WTC11 (cell line): ENCODE measurements around the gene DCTPP1. TPM values are rescaled to one million over a fixed set of nuclear protein-coding genes. Genes with fewer than 3 reads are reported as not detected.

Experiments
- ATAC-seq: fragments of 200-7000 bp; cut with Tn5 transposase; 2 replicates; pipeline ENCODE4 v1.10.0; 2021; ENCODE audit warnings: mild to moderate bottlenecking, moderate library complexity
- CTCF ChIA-PET: fragments of 300-600 bp; sonication (Branson Sonifier 250); formaldehyde crosslinking; loops from one replicate; lab custom pipeline; 2021; ENCODE audit warnings: antibody characterized with exemption; lab: Charles Lee
- POLR2A ChIA-PET: fragments of 350-600 bp; sonication (Branson Sonifier 250); formaldehyde crosslinking; loops from one replicate; lab custom pipeline; 2021; ENCODE audit warnings: antibody characterized with exemption; lab: Charles Lee
- DNase-seq: peaks from one replicate; pipeline ENCODE4 v3.0.0; 2021; ENCODE audit warnings: low spot score
- H3K27ac Mint-ChIP-seq: 2 replicates; pipeline ENCODE4 v1.8.0; 2021; ENCODE audit warnings: mixed read lengths
- H3K27me3 Mint-ChIP-seq: 2 replicates; pipeline ENCODE4 v1.8.0; 2021; ENCODE audit warnings: low read depth, mild to moderate bottlenecking, moderate library complexity, mixed read lengths
- H3K36me3 Mint-ChIP-seq: 2 replicates; pipeline ENCODE4 v1.8.0; 2021; ENCODE audit warnings: mixed read lengths
- H3K4me1 Mint-ChIP-seq: 2 replicates; pipeline ENCODE4 v1.8.0; 2022; ENCODE audit warnings: mixed read lengths
- H3K4me3 Mint-ChIP-seq: 2 replicates; pipeline ENCODE4 v1.8.0; 2021; ENCODE audit warnings: mild to moderate bottlenecking, moderate library complexity, mixed read lengths
- H3K9me3 Mint-ChIP-seq: 2 replicates; pipeline ENCODE4 v1.8.0; 2021; ENCODE audit warnings: mixed read lengths
- ATF6 ChIP-seq: sonication (generic); formaldehyde crosslinking; IDR thresholded peaks from 2 replicates; pipeline ENCODE4 v1.8.1; 2023; ENCODE audit warnings: mild to moderate bottlenecking, missing genetic modification reagents
- CTCF ChIP-seq: fragments of 200-600 bp; IDR thresholded peaks from 2 replicates; pipeline ENCODE4 v1.8.0; 2022; ENCODE audit warnings: antibody characterized with exemption
- E2F1 ChIP-seq: sonication (generic); formaldehyde crosslinking; IDR thresholded peaks from 2 replicates; pipeline ENCODE4 v1.8.0; 2022; ENCODE audit warnings: mild to moderate bottlenecking, missing genetic modification reagents
- ETV6 ChIP-seq: sonication (generic); formaldehyde crosslinking; IDR thresholded peaks from 2 replicates; pipeline ENCODE4 v1.8.1; 2022; ENCODE audit warnings: mild to moderate bottlenecking, missing genetic modification reagents
- FOXJ3 ChIP-seq: sonication (generic); formaldehyde crosslinking; IDR thresholded peaks from 2 replicates; pipeline ENCODE4 v1.9.0; 2021; ENCODE audit warnings: missing genetic modification reagents, mild to moderate bottlenecking, borderline replicate concordance
- GABPB1 ChIP-seq: sonication (generic); formaldehyde crosslinking; IDR thresholded peaks from 2 replicates; pipeline ENCODE4 v1.8.1; 2023; ENCODE audit warnings: mild to moderate bottlenecking, missing genetic modification reagents
- GRHL2 ChIP-seq: fragments of 250-450 bp; sonication (Bioruptor Pico); IDR thresholded peaks from 2 replicates; pipeline ENCODE4 v1.8.0; 2022; ENCODE audit warnings: mild to moderate bottlenecking, moderate library complexity; ENCODE audit not compliant: insufficient replicate concordance, severe bottlenecking
- GTF2I ChIP-seq: fragments of 250-450 bp; sonication (Bioruptor Pico); conservative IDR thresholded peaks from 2 replicates; pipeline ENCODE4 v1.4.0; 2021; ENCODE audit warnings: mild to moderate bottlenecking
- IRF2 ChIP-seq: sonication (generic); formaldehyde crosslinking; IDR thresholded peaks from 2 replicates; pipeline ENCODE4 v1.8.0; 2022; ENCODE audit warnings: low read depth, missing genetic modification reagents, borderline replicate concordance
- MAX ChIP-seq: sonication (generic); formaldehyde crosslinking; IDR thresholded peaks from 2 replicates; pipeline ENCODE4 v1.8.0; 2022; ENCODE audit warnings: mild to moderate bottlenecking, missing genetic modification reagents
- NFE2L1 ChIP-seq: sonication (generic); formaldehyde crosslinking; IDR thresholded peaks from 2 replicates; pipeline ENCODE4 v1.8.1; 2023; ENCODE audit warnings: missing genetic modification reagents
- NFYB ChIP-seq: sonication (generic); formaldehyde crosslinking; conservative IDR thresholded peaks from 2 replicates; pipeline ENCODE4 v1.8.0; 2022; ENCODE audit warnings: low read depth, missing genetic modification reagents
- OVOL2 ChIP-seq: fragments of 250-450 bp; sonication (Bioruptor Pico); IDR thresholded peaks from 2 replicates; pipeline ENCODE4 v1.9.0; 2021; ENCODE audit warnings: mild to moderate bottlenecking, borderline replicate concordance
- RORB ChIP-seq: fragments of 250-450 bp; sonication (Bioruptor Pico); IDR thresholded peaks from 2 replicates; pipeline ENCODE4 v1.9.0; 2021; ENCODE audit warnings: mild to moderate bottlenecking
- SOX15 ChIP-seq: fragments of 250-450 bp; sonication (Bioruptor Pico); IDR thresholded peaks from 2 replicates; pipeline ENCODE4 v1.9.0; 2021; ENCODE audit warnings: mild to moderate bottlenecking
- TCF7 ChIP-seq: sonication (generic); formaldehyde crosslinking; IDR thresholded peaks from 2 replicates; pipeline ENCODE4 v1.8.0; 2022; ENCODE audit warnings: mild to moderate bottlenecking, low read depth, missing genetic modification reagents, moderate library complexity
- TEAD4 ChIP-seq: sonication (generic); formaldehyde crosslinking; IDR thresholded peaks from 2 replicates; pipeline ENCODE4 v1.8.0; 2022; ENCODE audit warnings: mild to moderate bottlenecking, missing genetic modification reagents
- USF1 ChIP-seq: sonication (generic); formaldehyde crosslinking; IDR thresholded peaks from 2 replicates; pipeline ENCODE4 v1.8.0; 2022; ENCODE audit warnings: mild to moderate bottlenecking, missing genetic modification reagents
- ZNF121 ChIP-seq: sonication (generic); formaldehyde crosslinking; IDR thresholded peaks from 2 replicates; pipeline ENCODE4 v1.8.0; 2023; ENCODE audit warnings: missing genetic modification reagents
- ZNF232 ChIP-seq: sonication (generic); formaldehyde crosslinking; IDR thresholded peaks from 2 replicates; pipeline ENCODE4 v1.8.0; 2022; ENCODE audit warnings: mild to moderate bottlenecking, missing genetic modification reagents
- ZNF512 ChIP-seq: sonication (generic); formaldehyde crosslinking; IDR thresholded peaks from 2 replicates; pipeline ENCODE4 v1.8.1; 2022; ENCODE audit warnings: missing genetic modification reagents, borderline replicate concordance
- ZNF532 ChIP-seq: fragments of 250-450 bp; sonication (Bioruptor Pico); IDR thresholded peaks from 2 replicates; pipeline ENCODE4 v1.9.0; 2021; ENCODE audit warnings: mild to moderate bottlenecking, borderline replicate concordance
- total RNA-seq: library from RNA; stranded (reverse); gene quantifications from 3 replicates; pipeline ENCODE4 v1.2.3, GENCODE V29; 2021

The DCTPP1 gene
- total RNA-seq, 1 experiment from 2014 or later: 70.5 TPM

GRCh38 chr16:30382111-30382881, 47.5 kb downstream of the DCTPP1 start, which contains the start of gene SEPTIN1:
SEPTIN1 (minus strand) TSS chr16:30382561; CDS start chr16:30382542, 19 bp downstream.
- H3K4me1 Mint-ChIP-seq: peaks cover 6% of the 10 kb centered on the region
- POLR2A ChIA-PET: interaction anchor here (0.9 kb wide), 1 partner anchor 10 kb away, joined by 3 read pairs; no protein-coding TSS in a partner anchor
- CTCF ChIA-PET: interaction anchor here (1.1 to 1.3 kb wide), 2 partner anchors 12 to 14 kb away, joined by 3 read pairs; no protein-coding TSS in a partner anchor
- no peak within 1 kb of the TSS for H3K4me3 Mint-ChIP-seq
- H3K27me3 Mint-ChIP-seq: peaks cover 13% of the 10 kb centered on the region
- 0 out of 2 replicates have a peak, but pooled peaks cover 2% of the 10 kb centered on the region for H3K36me3 Mint-ChIP-seq
- DNase-seq (no peak), ATAC-seq (no peak)
- H3K9me3 Mint-ChIP-seq: no peaks in the 10 kb centered on the region
- TF ChIP-seq CTCF (no peak), GTF2I (CRISPR knock-in tag) (no peak), RORB (CRISPR knock-in tag) (no peak), OVOL2 (CRISPR knock-in tag) (no peak), NFYB (no peak), MAX (CRISPR knock-in tag) (no peak), NFE2L1 (no peak), ZNF512 (CRISPR knock-in tag) (no peak), TEAD4 (CRISPR knock-in tag) (no peak), ZNF121 (CRISPR knock-in tag) (no peak), ETV6 (CRISPR knock-in tag) (no peak), ZNF232 (no peak)
- H3K27ac Mint-ChIP-seq: no peak within 1 kb of the TSS; the same call in 1 of the 2 replicates

- DNase-seq (no peak), ATAC-seq (no peak)
- peaks cover 13% of the 10 kb centered on the region for H3K27me3 Mint-ChIP-seq
- CTCF ChIA-PET: interaction anchor here (0.6 kb wide), 1 partner anchor 1404 kb away, joined by 4 read pairs; no protein-coding TSS in a partner anchor
- POLR2A ChIA-PET: no interaction called here
- H3K27ac Mint-ChIP-seq: no peak overlapping the region; the same call in 1 of the 2 replicates
- 0 out of 2 replicates have a peak, but pooled peaks cover 2% of the 10 kb centered on the region for H3K36me3 Mint-ChIP-seq
- H3K4me3 Mint-ChIP-seq: no peak overlapping the region
- H3K9me3 Mint-ChIP-seq: no peaks in the 10 kb centered on the region
- peaks cover 8% of the 10 kb centered on the region for H3K4me1 Mint-ChIP-seq
- TF ChIP-seq SOX15 (CRISPR knock-in tag) (no peak), GABPB1 (CRISPR knock-in tag) (no peak), GRHL2 (CRISPR knock-in tag) (no peak), E2F1 (CRISPR knock-in tag) (no peak), FOXJ3 (no peak), USF1 (no peak), ZNF532 (no peak), TCF7 (no peak), ATF6 (no peak), IRF2 (CRISPR knock-in tag) (no peak)
These were observed 48.4 kb downstream of the DCTPP1 start for GRCh38 chr16:30381291-30382041.
